Esophagus (tissue), 2 donors: ENCODE results near the gene NAA38. TPM values are rescaled to one million over a fixed set of nuclear protein-coding genes. Genes with fewer than 3 reads are reported as not detected.

ENCODE experiments used
- H3K27ac ChIP-seq, 2 donors: one replicate each; pipeline ENCODE4 v1.5.1; 2013; ENCODE audit warnings: low read depth in 2 of 2, mild to moderate bottlenecking in 2 of 2, inconsistent platforms in 1 of 2, low read length in 1 of 2, moderate library complexity in 1 of 2
- H3K27me3 ChIP-seq, 2 donors: one replicate each; pipeline ENCODE4 v1.6.1; 2013; ENCODE audit warnings: low read length in 2 of 2, control low read depth in 1 of 2, mild to moderate bottlenecking in 1 of 2; ENCODE audit not compliant: insufficient read depth in 2 of 2, control insufficient read depth in 1 of 2
- H3K36me3 ChIP-seq, 2 donors: one replicate each; pipeline ENCODE4 v1.6.1; 2013; ENCODE audit warnings: low read length in 1 of 2; ENCODE audit not compliant: control insufficient read depth in 2 of 2, insufficient read depth in 2 of 2
- H3K4me1 ChIP-seq, 2 donors: one replicate each; pipeline ENCODE4 v1.6.1; 2013; ENCODE audit warnings: low read length in 1 of 2; ENCODE audit not compliant: control insufficient read depth in 2 of 2, insufficient read depth in 2 of 2
- H3K4me3 ChIP-seq, 2 donors: one replicate each; pipeline ENCODE4 v1.5.1; 2013; ENCODE audit warnings: low read length in 2 of 2, mild to moderate bottlenecking in 2 of 2, low read depth in 1 of 2, moderate library complexity in 1 of 2
- H3K9me3 ChIP-seq, 2 donors: one replicate each; pipeline ENCODE4 v1.6.1; 2013; ENCODE audit warnings: mild to moderate bottlenecking in 2 of 2, low read depth in 1 of 2, low read length in 1 of 2, moderate library complexity in 1 of 2; ENCODE audit not compliant: control insufficient read depth in 2 of 2, insufficient read depth in 1 of 2
- WGBS, 2 donors: extraction: QIAGEN DNeasy Blood & Tissue Kit; methylation state at CpG; one replicate each; pipeline ENCODE4 v1.1.7; 2013; 5-methylcytosine and 5-hydroxymethylcytosine counted together
- polyA plus RNA-seq, 2 donors: library from polyadenylated mRNA; stranded (reverse); fragments of 200-250 nt; gene quantifications; one replicate each; pipeline ENCODE4 v1.2.3, GENCODE V29; 2013
- donor health status: healthy with polysubstance abuse.
- donor health status: Bipolar disorder and iron deficiency.

NAA38 gene
- polyA plus RNA-seq, 2 donors = 108 to 122 TPM

DNA sequence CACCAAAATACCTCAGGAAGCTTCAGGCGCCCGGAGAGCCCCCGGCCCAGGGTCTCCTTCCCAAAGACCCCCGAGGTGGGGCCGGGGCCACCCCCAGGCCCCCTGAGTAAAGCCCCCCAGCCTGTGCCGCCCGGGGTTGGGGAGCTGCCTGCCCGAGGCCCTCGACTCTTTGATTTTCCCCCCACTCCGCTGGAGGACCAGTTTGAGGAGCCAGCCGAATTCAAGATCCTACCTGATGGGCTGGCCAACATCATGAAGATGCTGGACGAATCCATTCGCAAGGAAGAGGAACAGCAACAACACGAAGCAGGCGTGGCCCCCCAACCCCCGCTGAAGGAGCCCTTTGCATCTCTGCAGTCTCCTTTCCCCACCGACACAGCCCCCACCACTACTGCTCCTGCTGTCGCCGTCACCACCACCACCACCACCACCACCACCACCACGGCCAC, 9.2 kb downstream of the NAA38 start:
- Histone ChIP-seq H3K36me3 (peaks cover 6 to 61% of the 10 kb centered on the region in 2 donors), H3K9me3 (no peaks in the 10 kb centered on the region), H3K27ac (no peak overlapping the region), H3K27me3 (no peaks in the 10 kb centered on the region), H3K4me1 (peaks cover 6 to 17% of the 10 kb centered on the region in 2 donors), H3K4me3 (no peak overlapping the region)
- WGBS, 2 donors = 81 to 84% methylated on average over 16 to 20 of the region's 20 CpGs

DNA sequence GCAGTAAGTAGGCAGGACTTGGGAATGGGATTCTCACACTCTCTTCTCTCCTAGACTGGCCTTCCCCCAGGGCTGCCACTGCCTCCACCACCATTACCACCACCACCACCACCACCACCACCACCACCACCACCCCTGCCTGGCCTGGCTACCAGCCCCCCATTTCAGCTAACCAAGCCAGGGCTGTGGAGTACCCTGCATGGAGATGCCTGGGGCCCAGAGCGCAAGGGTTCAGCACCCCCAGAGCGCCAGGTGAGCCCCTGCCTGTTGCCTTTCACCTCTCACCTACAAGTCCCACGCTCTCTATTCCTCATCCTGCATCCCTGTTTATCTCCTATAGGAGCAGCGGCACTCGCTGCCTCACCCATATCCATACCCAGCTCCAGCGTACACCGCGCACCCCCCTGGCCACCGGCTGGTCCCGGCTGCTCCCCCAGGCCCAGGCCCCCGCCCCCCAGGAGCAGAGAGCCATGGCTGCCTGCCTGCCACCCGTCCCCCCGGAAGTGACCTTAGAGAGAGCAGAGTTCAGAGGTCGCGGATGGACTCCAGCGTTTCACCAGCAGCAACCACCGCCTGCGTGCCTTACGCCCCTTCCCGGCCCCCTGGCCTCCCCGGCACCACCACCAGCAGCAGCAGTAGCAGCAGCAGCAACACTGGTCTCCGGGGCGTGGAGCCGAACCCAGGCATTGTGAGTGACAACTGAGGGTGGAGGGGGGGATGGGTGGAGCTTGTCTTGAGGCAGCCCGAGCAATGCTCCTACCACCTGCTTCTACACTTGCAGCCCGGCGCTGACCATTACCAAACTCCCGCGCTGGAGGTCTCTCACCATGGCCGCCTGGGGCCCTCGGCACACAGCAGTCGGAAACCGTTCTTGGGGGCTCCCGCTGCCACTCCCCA, 10.3 kb downstream of the NAA38 start:
- Histone ChIP-seq H3K27ac (no peak overlapping the region), H3K27me3 (no peaks in the 10 kb centered on the region), H3K4me1 (peaks cover 6 to 13% of the 10 kb centered on the region in 2 donors), H3K4me3 (no peak overlapping the region), H3K9me3 (no peaks in the 10 kb centered on the region), H3K36me3 (peaks cover 6 to 50% of the 10 kb centered on the region in 2 donors)
- WGBS, 2 donors = 85 to 88% methylated on average over 33 to 34 of the region's 34 CpGs

DNA sequence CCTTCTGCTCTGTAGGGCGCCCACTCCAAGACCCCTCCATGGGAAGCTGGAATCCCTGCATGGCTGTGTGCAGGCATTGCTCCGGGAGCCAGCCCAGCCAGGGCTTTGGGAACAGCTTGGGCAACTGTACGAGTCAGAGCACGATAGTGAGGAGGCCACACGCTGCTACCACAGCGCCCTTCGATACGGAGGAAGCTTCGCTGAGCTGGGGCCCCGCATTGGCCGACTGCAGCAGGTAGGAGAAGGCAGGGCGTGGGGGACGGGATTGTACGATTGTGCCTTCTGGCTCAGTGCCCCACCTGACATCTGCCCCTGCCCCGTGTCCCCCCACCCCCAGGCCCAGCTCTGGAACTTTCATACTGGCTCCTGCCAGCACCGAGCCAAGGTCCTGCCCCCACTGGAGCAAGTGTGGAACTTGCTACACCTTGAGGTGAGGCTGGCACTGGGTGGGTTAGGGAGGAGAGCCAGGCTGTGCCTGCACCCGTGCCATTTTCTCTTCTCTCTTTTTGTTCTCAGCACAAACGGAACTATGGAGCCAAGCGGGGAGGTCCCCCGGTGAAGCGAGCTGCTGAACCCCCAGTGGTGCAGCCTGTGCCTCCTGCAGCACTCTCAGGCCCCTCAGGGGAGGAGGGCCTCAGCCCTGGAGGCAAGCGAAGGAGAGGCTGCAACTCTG, 11.2 kb downstream of the NAA38 start:
- Histone ChIP-seq H3K4me1 (peaks cover 2 to 10% of the 10 kb centered on the region in 2 donors), H3K4me3 (no peak overlapping the region), H3K27me3 (no peaks in the 10 kb centered on the region), H3K27ac (no peak overlapping the region), H3K9me3 (no peaks in the 10 kb centered on the region), H3K36me3 (peaks cover 6 to 44% of the 10 kb centered on the region in 2 donors)
- WGBS, 2 donors = 78 to 79% methylated on average over 22 of the region's 22 CpGs

DNA sequence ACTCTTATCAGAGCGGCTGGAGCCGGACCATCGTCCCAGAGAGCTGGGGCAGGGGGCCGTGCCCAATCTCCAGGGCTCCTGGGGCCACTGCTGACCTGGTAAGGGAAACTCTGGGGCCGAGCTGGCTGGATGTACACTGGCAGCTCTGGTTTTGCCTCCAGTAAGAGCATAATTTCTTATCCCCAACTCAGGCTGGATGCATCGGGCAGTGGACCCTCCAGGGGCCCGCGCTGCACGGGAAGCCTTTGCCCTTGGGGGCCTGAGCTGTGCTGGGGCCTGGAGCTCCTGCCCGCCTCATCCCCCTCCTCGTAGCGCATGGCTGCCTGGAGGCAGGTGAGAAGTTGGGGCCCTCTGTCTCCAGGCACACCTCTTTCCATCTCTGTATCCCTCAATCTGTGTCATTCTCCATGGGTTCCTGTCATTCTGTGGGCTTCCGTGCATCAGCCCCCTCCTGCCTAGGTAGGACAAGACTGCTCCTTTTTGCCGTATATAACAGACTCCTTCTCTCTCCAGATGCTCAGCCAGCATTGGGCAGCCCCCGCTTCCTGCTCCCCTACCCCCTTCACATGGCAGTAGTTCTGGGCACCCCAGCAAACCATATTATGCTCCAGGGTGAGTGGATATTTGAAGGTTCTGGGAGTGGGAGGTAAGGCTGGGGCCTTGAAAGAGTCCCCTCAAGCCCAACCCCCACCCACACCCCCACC, 11.8 kb downstream of the NAA38 start:
- H3K36me3 ChIP-seq = peaks cover 6 to 38% of the 10 kb centered on the region in 2 donors
- H3K27ac ChIP-seq = peak overlapping the region; percentile 86 to 100
- H3K4me1 ChIP-seq = peaks cover 2 to 10% of the 10 kb centered on the region in 2 donors
- H3K27me3 ChIP-seq = no peaks in the 10 kb centered on the region
- no peaks in the 10 kb centered on the region for H3K9me3 ChIP-seq
- WGBS, 2 donors = 75 to 78% methylated on average over 15 of the region's 15 CpGs
- H3K4me3 ChIP-seq = peak overlapping the region in 1 of 2 donors; percentile 46

DNA sequence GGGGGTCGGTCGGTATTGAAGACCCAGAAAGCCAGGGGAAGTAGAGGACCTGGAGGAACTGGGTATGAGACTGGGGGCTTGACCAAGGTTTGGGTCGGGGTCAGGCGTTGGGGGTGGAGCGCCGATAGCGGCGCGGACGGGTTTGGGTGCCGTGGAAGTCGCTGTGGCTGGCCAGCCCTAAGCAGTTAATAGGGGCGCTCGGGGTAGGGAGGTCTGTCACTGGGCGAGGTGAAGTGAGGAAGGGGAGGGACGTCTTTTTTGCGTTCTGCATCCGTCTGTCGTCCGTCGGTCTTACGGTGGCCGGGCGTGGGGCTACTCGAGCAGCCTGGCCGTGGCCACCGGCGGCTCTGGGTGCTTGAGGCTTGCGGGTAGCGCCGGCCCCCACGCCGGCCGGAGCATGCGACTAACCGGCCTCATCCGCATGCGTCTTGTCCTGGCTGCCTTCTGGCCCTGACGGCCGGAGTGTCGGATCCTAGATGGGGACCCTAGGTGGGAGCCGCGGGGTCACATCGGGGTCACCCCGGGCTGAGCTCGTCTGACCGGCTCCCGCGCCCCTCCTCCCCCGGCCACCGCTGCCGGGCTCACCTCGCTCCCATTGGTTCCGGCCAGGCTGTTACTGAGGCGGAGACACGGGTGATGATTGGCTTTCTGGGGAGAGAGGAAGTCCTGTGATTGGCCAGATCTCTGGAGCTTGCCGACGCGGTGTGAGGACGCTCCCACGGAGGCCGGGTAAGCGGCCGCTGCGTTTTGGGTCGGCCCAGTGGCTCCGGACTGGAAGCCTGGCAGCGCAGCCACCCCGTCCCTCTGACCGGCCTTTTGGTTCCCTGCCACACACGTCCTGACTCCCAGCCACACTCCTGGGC, 12.8 kb downstream of the NAA38 start:
- Histone ChIP-seq H3K4me1 (peaks cover 2 to 11% of the 10 kb centered on the region in 2 donors), H3K9me3 (no peaks in the 10 kb centered on the region), H3K27ac (peak overlapping the region; percentile 98 to 100), H3K4me3 (peak overlapping the region; percentile 46 to 67), H3K27me3 (no peaks in the 10 kb centered on the region), H3K36me3 (peaks cover 3 to 32% of the 10 kb centered on the region in 2 donors)
- 0 to 1% methylated on average over 63 to 71 of the region's 71 CpGs for WGBS, 2 donors

DNA sequence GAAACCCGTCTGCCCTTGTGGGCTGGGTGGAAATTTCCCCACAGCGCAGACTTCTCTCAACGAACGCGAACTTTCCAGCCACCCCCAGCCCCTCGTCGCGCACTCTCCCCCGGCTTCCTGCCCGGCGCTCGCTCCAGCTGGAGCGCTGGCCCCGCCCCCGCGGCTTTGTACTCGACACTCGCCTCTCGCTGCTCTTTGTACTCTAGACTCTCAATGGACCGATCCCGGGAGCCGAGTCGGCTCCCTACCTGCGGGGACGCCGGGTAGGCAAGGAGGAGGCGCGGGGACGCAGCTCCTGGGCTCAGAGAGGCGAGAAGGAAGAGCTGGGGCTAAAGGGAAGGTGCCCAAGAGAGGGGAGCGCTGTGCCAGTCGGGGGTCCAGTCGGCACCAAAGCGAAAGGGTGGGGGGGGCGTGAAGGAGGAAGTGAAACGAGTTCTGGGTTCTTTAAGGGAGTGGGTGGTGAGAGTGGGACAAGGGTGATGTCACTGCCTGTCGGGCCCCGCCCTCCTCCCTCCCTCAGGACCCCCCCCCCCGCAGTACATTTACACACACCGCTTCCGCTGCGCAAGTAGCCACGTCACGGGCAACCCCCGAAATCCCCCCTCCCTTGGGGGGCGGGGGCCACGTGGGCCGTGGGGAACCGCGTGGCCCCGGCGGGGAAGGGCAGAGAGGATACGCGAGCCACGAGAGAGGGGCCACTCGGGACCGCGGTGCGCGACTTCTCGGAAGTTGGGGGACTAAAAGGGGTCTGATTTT, 13.6 kb downstream of the NAA38 start:
- Histone ChIP-seq H3K27me3 (no peaks in the 10 kb centered on the region), H3K36me3 (peaks cover 0 to 25% of the 10 kb centered on the region in 2 donors), H3K4me3 (peak overlapping the region; percentile 46 to 67), H3K4me1 (peaks cover 9 to 19% of the 10 kb centered on the region in 2 donors), H3K27ac (peak overlapping the region; percentile 98 to 100), H3K9me3 (no peaks in the 10 kb centered on the region)
- 1% methylated on average over 54 to 61 of the region's 61 CpGs for WGBS, 2 donors

DNA sequence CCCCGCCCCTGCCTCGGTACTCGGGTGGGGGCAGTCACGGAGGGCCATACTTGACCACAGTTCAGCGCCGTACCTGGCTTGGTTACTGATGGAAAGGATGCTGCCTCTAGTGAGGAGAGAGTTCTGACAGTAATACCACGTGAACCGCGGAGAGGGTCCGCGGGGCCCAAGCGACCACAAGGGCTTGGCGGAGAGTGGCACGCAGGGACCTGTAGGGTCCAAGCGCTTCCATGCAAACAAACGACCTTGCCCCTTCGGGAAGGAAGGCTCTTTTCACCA, 14.2 kb downstream of the NAA38 start:
- no peaks in the 10 kb centered on the region for H3K9me3 ChIP-seq
- peaks cover 11 to 23% of the 10 kb centered on the region in 2 donors for H3K4me1 ChIP-seq
- H3K4me3 ChIP-seq = peak overlapping the region; percentile 46 to 67
- 0 to 1% methylated on average over 17 of the region's 17 CpGs for WGBS, 2 donors
- peaks cover 0 to 20% of the 10 kb centered on the region in 2 donors for H3K36me3 ChIP-seq
- peak overlapping the region; percentile 98 to 100 for H3K27ac ChIP-seq
- no peaks in the 10 kb centered on the region for H3K27me3 ChIP-seq

DNA sequence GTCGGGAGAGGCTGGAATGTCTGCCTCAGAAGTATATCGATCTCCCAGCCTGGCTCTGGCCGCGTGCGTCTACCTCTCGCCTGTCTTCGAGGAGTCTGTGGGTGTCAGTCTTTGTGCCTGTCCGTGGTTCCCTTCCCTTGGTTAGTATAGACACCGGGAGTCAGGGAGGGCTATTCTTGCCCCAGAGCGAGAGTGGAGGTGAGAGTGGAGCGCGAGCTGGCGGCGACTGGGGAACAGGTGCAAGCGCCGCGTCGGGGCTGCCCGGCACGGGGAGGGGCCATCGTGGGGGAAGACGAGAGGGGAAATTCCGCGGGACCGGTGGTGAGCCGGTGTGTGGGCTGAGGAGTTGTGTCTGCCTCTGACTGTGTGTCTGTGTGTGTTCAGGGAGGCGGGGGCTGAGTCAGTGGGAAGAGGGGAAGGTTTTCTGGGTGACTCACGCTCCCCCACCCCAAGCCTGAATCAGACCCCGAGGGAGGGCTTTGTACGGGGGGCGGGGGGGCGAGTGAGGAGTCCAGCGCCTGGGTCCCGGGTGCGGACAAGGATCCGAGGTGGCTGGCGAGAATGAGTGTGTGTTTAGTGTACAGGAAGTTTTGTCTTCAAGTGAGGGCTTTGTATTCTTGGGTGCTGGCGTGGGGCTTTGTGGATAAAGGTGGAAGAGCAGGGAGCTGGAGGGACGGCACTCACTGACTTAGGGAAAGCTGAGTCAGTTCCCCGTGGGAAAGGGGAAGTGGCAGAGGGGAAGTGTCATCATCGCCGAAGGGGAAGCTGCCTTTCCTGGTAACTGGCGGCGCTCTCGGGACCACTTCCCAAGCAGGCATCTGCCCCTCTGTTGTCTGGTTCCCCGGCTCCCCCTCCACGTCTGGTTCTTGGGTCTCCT, 14.7 kb downstream of the NAA38 start:
- WGBS, 2 donors = 0% methylated on average over 47 of the region's 47 CpGs
- H3K4me1 ChIP-seq = peaks cover 11 to 23% of the 10 kb centered on the region in 2 donors

More for the DNA sequence above, 14.7 kb downstream of the NAA38 start:
- Histone ChIP-seq H3K9me3 (no peaks in the 10 kb centered on the region), H3K36me3 (peaks cover 0 to 17% of the 10 kb centered on the region in 2 donors), H3K27me3 (no peaks in the 10 kb centered on the region), H3K27ac (peak overlapping the region; percentile 98 to 100), H3K4me3 (peak overlapping the region; percentile 46 to 67)
